ENCODE measurements around the gene ZBTB1.
"Not testable (repeated sequence)": the region's sequence is repeated elsewhere in the genome, so short reads cannot be mapped to it uniquely, and the experiment has no call there.

ZBTB1 gene

DNA sequence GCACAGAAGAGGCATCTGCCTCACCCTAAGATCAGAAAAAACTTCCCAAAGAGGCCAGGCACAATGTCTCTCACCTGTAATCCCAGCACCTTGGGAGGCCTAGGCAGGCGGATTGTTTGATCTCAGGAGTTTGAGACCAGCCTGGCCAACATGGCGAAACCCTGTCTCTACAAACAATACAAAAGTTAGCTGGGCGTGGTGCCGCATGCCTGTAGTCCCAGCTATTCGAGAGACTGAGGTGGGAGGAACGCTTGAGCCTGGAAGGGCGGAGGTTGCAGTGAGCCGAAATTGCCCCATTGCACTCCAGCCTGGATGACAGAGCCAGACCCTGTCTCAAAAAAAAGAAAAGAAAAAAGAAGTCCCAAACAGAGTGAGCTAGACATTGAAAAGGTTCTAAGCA lies 4.5 kb downstream of the ZBTB1 start:
- peaks cover 85 to 89% (median 89%) of the 10 kb centered on the region in 11 experiments for H4K20me1 ChIP-seq
- H3K4me1 ChIP-seq: peaks cover 54 to 79% (median 63%) of the 10 kb centered on the region in 10 experiments
- H3K27me3 ChIP-seq: no peaks in the 10 kb centered on the region
- H3K9ac ChIP-seq: no peak overlapping the region
- no peak overlapping the region for H3K27ac ChIP-seq
- TF ChIP-seq Cebpa-rat (IDR thresholded peaks at IDR 0.05): no peak
- peak overlapping the region; percentile 22 to 97 (median 51); a peak in 19 of 22 replicates for H3K4me2 ChIP-seq
- H3K4me3 ChIP-seq: peak overlapping the region in 2 of 10 experiments; percentile 2 to 3; a peak in 2 of 20 replicates
- H3K36me3 ChIP-seq: peaks cover under 1 to 33% (median 17%) of the 10 kb centered on the region in 11 experiments; a peak in 17 of 22 replicates
- H3K9me3 ChIP-seq (replicated peaks in 1 of 11): no peaks in the 10 kb centered on the region

DNA sequence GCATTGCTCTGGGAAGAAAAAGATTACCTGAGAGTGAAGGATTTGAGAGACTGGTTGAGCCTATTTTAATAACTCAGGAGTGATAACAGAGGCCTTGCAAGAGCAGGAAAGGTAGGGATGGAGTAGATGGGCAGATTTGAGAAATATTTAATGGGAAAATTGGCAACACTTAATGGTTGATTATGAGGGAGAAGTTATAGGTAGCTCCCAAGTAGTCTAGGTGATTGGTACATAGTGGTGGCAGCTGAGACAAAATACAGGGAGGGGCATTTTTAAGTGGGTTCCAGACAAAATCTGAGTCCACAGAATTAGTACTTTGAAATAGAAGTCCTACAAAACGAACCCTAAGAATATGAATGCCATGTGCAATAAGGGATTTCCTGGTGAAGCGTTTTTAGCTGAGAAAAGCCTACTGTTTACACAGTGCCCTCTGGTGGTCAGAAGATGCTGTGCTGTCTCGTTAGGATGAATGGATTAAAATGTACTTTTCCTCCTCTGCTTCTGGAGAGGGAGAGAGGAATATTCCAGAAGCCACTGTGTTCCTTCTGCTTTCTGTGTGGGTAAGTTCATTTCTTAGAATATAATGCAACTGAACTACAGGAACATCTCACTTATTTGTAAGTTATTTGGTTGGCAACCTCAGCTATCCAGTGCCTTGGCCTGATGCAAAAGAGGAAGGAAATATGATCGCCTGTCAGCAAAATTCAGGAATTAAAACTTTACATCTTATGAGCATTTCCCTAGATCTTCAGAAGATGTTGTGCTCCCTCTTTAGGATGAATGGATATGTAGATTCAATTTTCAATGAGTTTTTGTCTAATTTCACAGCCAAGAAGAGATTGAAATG lies 6.5 kb downstream of the ZBTB1 start:
- H3K9ac ChIP-seq: peak overlapping the region in 5 of 11 experiments; percentile 21 to 70 (median 53); a peak in 9 of 22 replicates
- H4K20me1 ChIP-seq: peaks cover 97 to 100% (median 100%) of the 10 kb centered on the region in 11 experiments
- peak overlapping the region in 4 of 10 experiments; percentile 26 to 42 (median 40); a peak in 7 of 20 replicates for H3K4me3 ChIP-seq
- peaks cover 50 to 96% (median 59%) of the 10 kb centered on the region in 10 experiments for H3K4me1 ChIP-seq
- peaks cover 9 to 38% (median 17%) of the 10 kb centered on the region in 11 experiments; a peak in 17 of 22 replicates for H3K36me3 ChIP-seq
- H3K4me2 ChIP-seq: peak overlapping the region; percentile 31 to 97 (median 68)
- H3K27ac ChIP-seq: peak overlapping the region in 9 of 11 experiments; percentile 6 to 64 (median 37); a peak in 12 of 22 replicates
- no peaks in the 10 kb centered on the region for H3K9me3 ChIP-seq (replicated peaks in 1 of 11)
- no peak for TF ChIP-seq Cebpa-rat (IDR thresholded peaks at IDR 0.05)
- H3K27me3 ChIP-seq: no peaks in the 10 kb centered on the region

DNA sequence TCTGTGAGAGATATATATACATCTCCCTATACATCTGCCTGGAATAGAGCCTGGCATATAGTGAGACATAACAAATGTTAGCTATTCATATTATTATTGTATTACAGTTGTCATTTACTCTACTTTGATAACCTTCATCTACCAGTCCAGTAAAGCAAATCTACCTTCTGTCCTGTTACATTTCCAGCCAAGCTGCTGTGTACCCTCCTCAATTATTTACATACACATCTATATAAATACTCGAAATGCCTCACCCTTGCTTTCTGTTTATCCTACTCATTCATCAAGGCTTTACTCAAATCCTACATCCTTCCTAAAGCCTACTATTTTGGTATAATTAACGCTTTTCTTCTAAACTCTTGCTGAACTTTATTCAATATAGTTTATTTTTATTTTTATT lies 8.7 kb downstream of the ZBTB1 start:
- peaks cover 8 to 50% (median 16%) of the 10 kb centered on the region in 11 experiments; a peak in 17 of 22 replicates for H3K36me3 ChIP-seq
- H3K4me1 ChIP-seq: peaks cover 28 to 92% (median 36%) of the 10 kb centered on the region in 10 experiments
- no peaks in the 10 kb centered on the region for H3K9me3 ChIP-seq (replicated peaks in 1 of 11)
- no peak for TF ChIP-seq Cebpa-rat (IDR thresholded peaks at IDR 0.05)
- no peak overlapping the region for H3K9ac ChIP-seq
- no peak overlapping the region for H3K4me3 ChIP-seq
- H3K4me2 ChIP-seq: peak overlapping the region in 1 of 11 experiments; percentile 97; a peak in 1 of 22 replicates
- H3K27ac ChIP-seq: no peak overlapping the region
- no peaks in the 10 kb centered on the region for H3K27me3 ChIP-seq
- peaks cover 97 to 100% (median 100%) of the 10 kb centered on the region in 11 experiments for H4K20me1 ChIP-seq

DNA sequence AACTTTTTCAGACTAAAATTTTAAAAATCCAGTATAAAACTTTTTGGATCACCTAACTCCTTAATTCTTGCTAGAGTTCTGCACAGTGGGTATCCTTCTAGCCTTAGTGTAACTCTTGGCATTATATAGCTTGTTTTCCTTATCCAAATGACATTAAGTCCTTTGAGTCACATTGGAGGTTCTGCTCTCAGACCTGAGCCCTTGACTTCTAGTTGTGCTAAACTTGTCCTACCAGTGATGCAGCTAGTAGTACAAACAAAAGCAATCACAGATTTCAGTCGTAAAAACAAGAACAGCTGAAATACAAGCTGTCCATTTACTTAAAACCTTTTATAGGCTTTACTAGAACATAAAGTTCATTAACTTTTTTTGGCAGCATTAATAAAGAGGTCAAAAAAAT lies 10.5 kb downstream of the ZBTB1 start:
- H3K4me3 ChIP-seq: no peak overlapping the region
- TF ChIP-seq Cebpa-rat (IDR thresholded peaks at IDR 0.05): no peak
- peaks cover 97 to 100% (median 100%) of the 10 kb centered on the region in 11 experiments for H4K20me1 ChIP-seq
- no peak overlapping the region for H3K4me2 ChIP-seq
- H3K27ac ChIP-seq: no peak overlapping the region
- peaks cover 17 to 76% (median 23%) of the 10 kb centered on the region in 10 experiments for H3K4me1 ChIP-seq
- H3K27me3 ChIP-seq: no peaks in the 10 kb centered on the region
- no peak overlapping the region for H3K9ac ChIP-seq
- H3K9me3 ChIP-seq (replicated peaks in 1 of 11): no peaks in the 10 kb centered on the region
- H3K36me3 ChIP-seq: peaks cover 10 to 55% (median 23%) of the 10 kb centered on the region in 11 experiments; a peak in 18 of 22 replicates

DNA sequence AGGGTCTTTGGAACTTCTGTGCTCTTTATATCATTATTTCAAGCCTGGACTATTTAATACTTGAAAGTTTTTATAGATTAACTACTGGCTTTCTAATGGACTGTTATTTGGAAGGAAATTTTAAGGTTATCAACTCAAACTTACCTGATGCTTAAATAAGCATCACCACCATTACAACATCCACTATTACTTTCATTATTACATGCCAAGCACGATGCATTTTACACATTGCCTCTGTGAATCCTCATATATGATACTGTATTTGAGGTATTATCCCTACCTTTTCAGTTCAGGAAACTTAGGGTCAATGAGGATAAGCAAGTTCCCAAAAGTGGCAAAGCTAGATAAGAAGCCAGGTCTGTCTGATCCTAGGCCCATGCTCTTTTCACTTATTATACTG lies 12.4 kb downstream of the ZBTB1 start:
- H3K9ac ChIP-seq: no peak overlapping the region
- TF ChIP-seq Cebpa-rat (IDR thresholded peaks at IDR 0.05): no peak
- H3K27me3 ChIP-seq: no peaks in the 10 kb centered on the region
- no peak overlapping the region for H3K27ac ChIP-seq
- H3K36me3 ChIP-seq: peaks cover 24 to 68% (median 36%) of the 10 kb centered on the region in 11 experiments
- H4K20me1 ChIP-seq: peaks cover 98 to 100% (median 100%) of the 10 kb centered on the region in 11 experiments
- no peak overlapping the region for H3K4me2 ChIP-seq
- H3K9me3 ChIP-seq (replicated peaks in 1 of 11): no peaks in the 10 kb centered on the region
- peaks cover 0 to 61% (median 4%) of the 10 kb centered on the region in 10 experiments; a peak in 13 of 20 replicates for H3K4me1 ChIP-seq
- no peak overlapping the region for H3K4me3 ChIP-seq

DNA sequence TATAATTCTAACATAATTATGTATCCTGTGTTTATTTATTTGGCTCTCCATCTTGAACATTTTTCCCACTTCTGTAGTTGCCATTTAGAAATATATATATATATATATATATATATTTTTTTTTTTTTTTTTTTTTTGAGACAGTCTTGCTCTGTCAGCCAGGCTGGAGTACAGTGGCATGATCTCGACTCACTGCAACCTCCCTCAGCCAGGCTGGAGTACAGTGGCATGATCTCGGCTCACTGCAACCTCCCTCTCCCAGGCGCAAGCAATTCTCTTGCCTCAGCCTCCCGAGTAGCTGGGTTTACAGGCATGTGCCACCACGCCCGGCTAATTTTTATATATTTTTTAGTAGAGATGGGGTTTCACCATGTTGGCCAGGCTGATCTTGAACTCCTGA lies 13.1 kb downstream of the ZBTB1 start:
- Histone ChIP-seq H4K20me1 (peaks cover 98 to 100% (median 100%) of the 10 kb centered on the region in 11 experiments), H3K4me1 (peaks cover 0 to 54% (median 0%) of the 10 kb centered on the region in 10 experiments; a peak in 6 of 20 replicates), H3K36me3 (peaks cover 31 to 68% (median 38%) of the 10 kb centered on the region in 11 experiments)
- not testable (repeated sequence) for H3K4me3 ChIP-seq; H3K9ac ChIP-seq; H3K9me3 ChIP-seq (replicated peaks in 1 of 11); H3K4me2 ChIP-seq; H3K27me3 ChIP-seq; H3K27ac ChIP-seq

DNA sequence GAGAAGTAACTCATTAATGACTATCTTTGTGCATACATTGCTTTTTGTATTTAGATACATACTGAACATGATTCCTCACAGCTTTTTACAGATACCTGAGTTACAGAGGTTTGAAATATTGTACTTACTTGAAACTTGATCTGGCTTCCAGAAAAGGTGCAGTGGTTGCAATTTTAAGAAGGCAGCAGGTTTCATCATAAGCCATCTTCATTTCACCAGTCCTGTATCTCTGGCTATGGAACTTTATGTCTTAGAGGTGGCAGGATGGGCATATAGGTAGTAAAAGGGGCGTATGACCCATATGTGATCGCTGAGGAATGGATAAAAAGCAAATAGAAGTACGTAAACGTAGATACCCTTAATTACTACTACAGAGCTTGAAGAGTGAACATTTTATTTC lies 13.7 kb downstream of the ZBTB1 start:
- H3K27ac ChIP-seq: no peak overlapping the region
- TF ChIP-seq Cebpa-rat (IDR thresholded peaks at IDR 0.05): no peak
- H4K20me1 ChIP-seq: peaks cover 98 to 100% (median 100%) of the 10 kb centered on the region in 11 experiments
- no peaks in the 10 kb centered on the region for H3K9me3 ChIP-seq (replicated peaks in 1 of 11)
- peaks cover 36 to 68% (median 39%) of the 10 kb centered on the region in 11 experiments for H3K36me3 ChIP-seq
- peaks cover 0 to 48% (median 0%) of the 10 kb centered on the region in 10 experiments; a peak in 4 of 20 replicates for H3K4me1 ChIP-seq
- no peak overlapping the region for H3K9ac ChIP-seq
- no peaks in the 10 kb centered on the region for H3K27me3 ChIP-seq
- no peak overlapping the region for H3K4me3 ChIP-seq
- H3K4me2 ChIP-seq: no peak overlapping the region

DNA sequence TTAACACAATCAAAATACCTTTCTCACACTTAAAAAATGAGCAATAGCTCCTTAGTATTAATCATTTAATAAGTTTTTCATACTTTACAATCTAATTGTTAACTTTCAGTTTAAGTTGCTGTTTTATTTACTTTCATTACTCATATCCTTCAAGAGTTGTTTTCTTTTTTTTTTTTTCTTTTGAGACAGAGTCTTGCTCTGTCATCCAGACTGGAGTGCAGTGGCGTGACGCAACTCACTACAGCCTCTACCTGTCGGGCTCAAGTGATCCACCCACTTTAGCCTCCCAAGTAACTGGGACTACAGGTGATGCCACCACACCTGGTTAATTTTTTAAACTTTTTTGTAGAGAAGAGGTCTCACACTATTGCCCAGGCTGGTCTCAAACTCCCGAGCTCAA lies 16.1 kb downstream of the ZBTB1 start:
- Histone ChIP-seq H3K9ac (no peak overlapping the region), H3K27ac (no peak overlapping the region), H3K4me3 (no peak overlapping the region), H3K27me3 (no peaks in the 10 kb centered on the region), H3K9me3 (replicated peaks in 1 of 11) (no peaks in the 10 kb centered on the region), H3K36me3 (peaks cover 41 to 83% (median 54%) of the 10 kb centered on the region in 11 experiments), H3K4me1 (peaks cover 0 to 25% (median 0%) of the 10 kb centered on the region in 10 experiments; a peak in 3 of 20 replicates), H4K20me1 (peaks cover 76 to 98% (median 91%) of the 10 kb centered on the region in 11 experiments), H3K4me2 (no peak overlapping the region)
- TF ChIP-seq Cebpa-rat (IDR thresholded peaks at IDR 0.05): no peak

All from BLaER1 treated with 17β-estradiol and CSF1 and Interleukin-3, amounts not matched to agents 10 nM and 100 nM (cell line).